Activated CD4-positive, alpha-beta T cell treated with anti-CD3 and anti-CD28 coated beads for 36 hours (primary cell): ENCODE measurements around the gene ATF6. TPM values are rescaled to one million over a fixed set of nuclear protein-coding genes. Genes with fewer than 3 reads are reported as not detected.
A peak's percentile ranks its signal among the peaks of the same experiment; 100 is the strongest.

ENCODE experiments used
- ATAC-seq: fragments of 200-7000 bp; cut with Tn5 transposase; one replicate; pipeline ENCODE4 v1.10.0; 2021; ENCODE audit warnings: mild to moderate bottlenecking, moderate library complexity
- CTCF ChIA-PET: fragments of 350-600 bp; sonication (Branson Sonifier 250); formaldehyde crosslinking; loops from one replicate; lab custom pipeline; 2021; ENCODE audit warnings: antibody characterized with exemption; lab: Charles Lee
- POLR2A ChIA-PET: fragments of 350-600 bp; sonication (Branson Sonifier 250); formaldehyde crosslinking; loops from one replicate; lab custom pipeline; 2021; ENCODE audit warnings: antibody characterized with exemption, inconsistent platforms; lab: Charles Lee
- DNase-seq: peaks from one replicate; pipeline ENCODE4 v3.0.0-alpha.2; 2020
- H3K27ac Mint-ChIP-seq: one replicate; pipeline ENCODE4 v1.8.0; 2021; ENCODE audit warnings: mixed read lengths
- H3K27me3 Mint-ChIP-seq: one replicate; pipeline ENCODE4 v1.8.0; 2021; ENCODE audit warnings: mixed read lengths
- H3K36me3 Mint-ChIP-seq: one replicate; pipeline ENCODE4 v1.8.0; 2021; ENCODE audit warnings: low read depth, mixed read lengths
- H3K4me1 Mint-ChIP-seq: one replicate; pipeline ENCODE4 v1.8.0; 2021; ENCODE audit warnings: mixed read lengths
- H3K4me3 Mint-ChIP-seq: one replicate; pipeline ENCODE4 v1.8.0; 2021; ENCODE audit warnings: mild to moderate bottlenecking, moderate library complexity, mixed read lengths
- H3K9me3 Mint-ChIP-seq: one replicate; pipeline ENCODE4 v1.8.0; 2021; ENCODE audit warnings: low read depth, mixed read lengths
- intact Hi-C, 2 experiments: fragments of 100-400 bp; cut with DNase I in 1 of 2; cut with micrococcal nuclease in 1 of 2; formaldehyde crosslinking; loops; one replicate each; pipeline versions ENCODE4 v1.14.2 to v1.15.1; 2022 to 2024; cut with DNase I, micrococcal nuclease
- total RNA-seq, 2 experiments: library from RNA; stranded (reverse); gene quantifications; one replicate each; pipeline ENCODE4 v1.2.3, GENCODE V29; 2021

ATF6 gene
- total RNA-seq, 2 experiments from 2014 or later, result 23.7 to 31.9 TPM

- intact Hi-C loops, result loop anchor here in 1 of 2 experiments (5.0 kb wide), 1 partner anchor 34 kb away; no protein-coding TSS in a partner anchor
- CTCF ChIA-PET, result interaction anchor here (0.7 to 3.9 kb wide), 4 partner anchors 11 to 249 kb away, joined by 3 to 25 read pairs (median 4); partner anchors contain the start of genes DUSP12 and FCRLB
- peaks cover 19% of the 10 kb centered on the region for H3K4me1 Mint-ChIP-seq
- H3K36me3 Mint-ChIP-seq, result no peaks in the 10 kb centered on the region
- H3K27ac Mint-ChIP-seq, result no peak overlapping the region
- DNase-seq (peak; percentile 57), ATAC-seq (peak; percentile 64)
- no peak overlapping the region for H3K4me3 Mint-ChIP-seq
- H3K27me3 Mint-ChIP-seq, result peaks cover 23% of the 10 kb centered on the region
- H3K9me3 Mint-ChIP-seq, result no peaks in the 10 kb centered on the region
- POLR2A ChIA-PET, result no interaction called here
These were observed 29.7 kb upstream of the ATF6 start for GRCh38 chr1:161736335-161736969.

GRCh38 chr1:161737625-161738024 is 28.5 kb upstream of the ATF6 start:
- POLR2A ChIA-PET, result interaction anchor here (0.6 kb wide), 1 partner anchor 12 kb away, joined by 6 read pairs; no protein-coding TSS in a partner anchor
- CTCF ChIA-PET, result interaction anchor here (0.9 to 3.9 kb wide), 4 partner anchors 12 to 250 kb away, joined by 3 to 25 read pairs (median 5); partner anchors contain the start of genes DUSP12 and FCRLB
- intact Hi-C loops, result loop anchor here in 1 of 2 experiments (5.0 kb wide), 1 partner anchor 35 kb away; no protein-coding TSS in a partner anchor

GRCh38 chr1:161738627-161739287 is 27.4 kb upstream of the ATF6 start:
- DNase-seq (peak; percentile 69), ATAC-seq (peak; percentile 67)
- H3K27me3 Mint-ChIP-seq, result peaks cover 15% of the 10 kb centered on the region
- no peak overlapping the region for H3K4me3 Mint-ChIP-seq
- intact Hi-C loops, result loop anchor here in 1 of 2 experiments (5.0 kb wide), 1 partner anchor 36 kb away; no protein-coding TSS in a partner anchor
- CTCF ChIA-PET, result interaction anchor here (0.6 to 3.9 kb wide), 11 partner anchors 8 to 528 kb away, joined by 3 to 32 read pairs (median 4); partner anchors contain the start of genes DUSP12 and FCRLB
- no peaks in the 10 kb centered on the region for H3K36me3 Mint-ChIP-seq
- H3K27ac Mint-ChIP-seq, result no peak overlapping the region
- H3K4me1 Mint-ChIP-seq, result peaks cover 23% of the 10 kb centered on the region
- no peaks in the 10 kb centered on the region for H3K9me3 Mint-ChIP-seq
- POLR2A ChIA-PET, result no interaction called here

More at GRCh38 chr1:161737625-161738024, 28.5 kb upstream of the ATF6 start:
- no peak for ATAC-seq
- peaks cover 19% of the 10 kb centered on the region for H3K4me1 Mint-ChIP-seq
- no peak overlapping the region for H3K4me3 Mint-ChIP-seq
- H3K27me3 Mint-ChIP-seq, result peaks cover 18% of the 10 kb centered on the region
- H3K9me3 Mint-ChIP-seq, result no peaks in the 10 kb centered on the region
- no peak for DNase-seq
- no peak overlapping the region for H3K27ac Mint-ChIP-seq
- no peaks in the 10 kb centered on the region for H3K36me3 Mint-ChIP-seq

GRCh38 chr1:161739865-161740566 is 26.1 kb upstream of the ATF6 start:
- POLR2A ChIA-PET, result no interaction called here
- ATAC-seq, result no peak

GRCh38 chr1:161740921-161741320 is 25.2 kb upstream of the ATF6 start:
- no peaks in the 10 kb centered on the region for H3K36me3 Mint-ChIP-seq

More at GRCh38 chr1:161739865-161740566, 26.1 kb upstream of the ATF6 start:
- Mint-ChIP-seq H3K4me3 (no peak overlapping the region), H3K36me3 (no peaks in the 10 kb centered on the region), H3K4me1 (peaks cover 34% of the 10 kb centered on the region), H3K27me3 (peaks cover 14% of the 10 kb centered on the region), H3K9me3 (no peaks in the 10 kb centered on the region), H3K27ac (no peak overlapping the region)
- intact Hi-C loops, result loop anchor here (5.0 to 10.0 kb wide), 5 partner anchors 38 to 513 kb away; partner anchors contain the start of genes FCGR3A (in 1 of the 2) and TOMM40L (in 1 of the 2)
- no peak for DNase-seq
- CTCF ChIA-PET, result interaction anchor here (0.7 to 3.9 kb wide), 13 partner anchors 10 to 529 kb away, joined by 3 to 32 read pairs (median 4); partner anchors contain the start of genes DUSP12 and FCRLB

GRCh38 chr1:161743231-161743630 is 22.9 kb upstream of the ATF6 start:
- Mint-ChIP-seq H3K27me3 (peaks cover 15% of the 10 kb centered on the region), H3K4me1 (peaks cover 38% of the 10 kb centered on the region), H3K9me3 (no peaks in the 10 kb centered on the region)

More at GRCh38 chr1:161740921-161741320, 25.2 kb upstream of the ATF6 start:
- ChIA-PET POLR2A (no interaction called here), CTCF (interaction anchor here (0.5 to 3.9 kb wide), 15 partner anchors 8 to 584 kb away, joined by 3 to 32 read pairs (median 5); partner anchors contain the start of gene DUSP12)
- peaks cover 36% of the 10 kb centered on the region for H3K4me1 Mint-ChIP-seq
- intact Hi-C loops, result loop anchor here (1.0 to 10.0 kb wide), 6 partner anchors 94 to 514 kb away; partner anchors contain the start of genes FCGR3A (in 1 of the 2) and TOMM40L (in 1 of the 2)
- no peak for DNase-seq
- H3K27ac Mint-ChIP-seq, result no peak overlapping the region
- H3K4me3 Mint-ChIP-seq, result no peak overlapping the region
- H3K27me3 Mint-ChIP-seq, result peaks cover 20% of the 10 kb centered on the region
- H3K9me3 Mint-ChIP-seq, result no peaks in the 10 kb centered on the region
- no peak for ATAC-seq

GRCh38 chr1:161747801-161748200 is 18.3 kb upstream of the ATF6 start:
- Mint-ChIP-seq H3K36me3 (peaks cover 12% of the 10 kb centered on the region), H3K27ac (no peak overlapping the region), H3K4me3 (no peak overlapping the region), H3K9me3 (no peaks in the 10 kb centered on the region), H3K4me1 (peaks cover 53% of the 10 kb centered on the region), H3K27me3 (peaks cover 9% of the 10 kb centered on the region)
- no peak for ATAC-seq
- intact Hi-C loops, result loop anchor here (5.0 to 10.0 kb wide), 3 partner anchors 123 to 1406 kb away; partner anchors contain the start of genes COPA (in 1 of the 2), FCGR3A (in 1 of the 2) and NCSTN (in 1 of the 2)
- ChIA-PET POLR2A (no interaction called here), CTCF (interaction anchor here (0.7 to 1.4 kb wide), 2 partner anchors 13 to 19 kb away, joined by 3 to 6 read pairs; no protein-coding TSS in a partner anchor)
- no peak for DNase-seq

More at GRCh38 chr1:161743231-161743630, 22.9 kb upstream of the ATF6 start:
- POLR2A ChIA-PET, result no interaction called here
- no peak for DNase-seq
- CTCF ChIA-PET, result interaction anchor here (0.6 to 3.3 kb wide), 6 partner anchors 14 to 1861 kb away, joined by 3 to 13 read pairs (median 6); no protein-coding TSS in a partner anchor
- no peaks in the 10 kb centered on the region for H3K36me3 Mint-ChIP-seq
- no peak overlapping the region for H3K4me3 Mint-ChIP-seq
- H3K27ac Mint-ChIP-seq, result no peak overlapping the region
- ATAC-seq, result no peak
- intact Hi-C loops, result loop anchor here (5.0 to 10.0 kb wide), 4 partner anchors 118 to 516 kb away; partner anchors contain the start of genes FCGR3A (in 1 of the 2) and TOMM40L (in 1 of the 2)

GRCh38 chr1:161749509-161750407 is 16.4 kb upstream of the ATF6 start, which contains the start of gene DUSP12:
TSS of gene DUSP12 (plus strand) at chr1:161749786. CDS start at chr1:161749802, 16 bp downstream.
- peaks cover 43% of the 10 kb centered on the region for H3K4me1 Mint-ChIP-seq

GRCh38 chr1:161763522-161764098 is 2.5 kb upstream of the ATF6 start:
- ATAC-seq, result peak; percentile 53
- no peaks in the 10 kb centered on the region for H3K9me3 Mint-ChIP-seq
- DNase-seq, result peak; percentile 65
- H3K27me3 Mint-ChIP-seq, result no peaks in the 10 kb centered on the region
- intact Hi-C loops, result loop anchor here (1.0 to 10.0 kb wide), 2 partner anchors 271 to 274 kb away; no protein-coding TSS in a partner anchor
- peaks cover 41% of the 10 kb centered on the region for H3K4me1 Mint-ChIP-seq
- CTCF ChIA-PET, result interaction anchor here (0.7 to 3.4 kb wide), 6 partner anchors 8 to 274 kb away, joined by 3 to 28 read pairs (median 16); partner anchors contain the start of gene DUSP12
- H3K4me3 Mint-ChIP-seq, result peak overlapping the region; percentile 44
- H3K27ac Mint-ChIP-seq, result peak overlapping the region; percentile 81
- POLR2A ChIA-PET, result no interaction called here
- H3K36me3 Mint-ChIP-seq, result peaks cover 12% of the 10 kb centered on the region

More at GRCh38 chr1:161749509-161750407, 16.4 kb upstream of the ATF6 start, which contains the start of gene DUSP12:
- DNase-seq (peak; percentile 94), ATAC-seq (peak; percentile 97)
- H3K27me3 Mint-ChIP-seq, result peaks cover 8% of the 10 kb centered on the region
- ChIA-PET POLR2A (interaction anchor here (0.6 to 1.3 kb wide), 5 partner anchors 17 to 105 kb away, joined by 3 to 6 read pairs (median 3); no protein-coding TSS in a partner anchor), CTCF (interaction anchor here (0.6 to 2.8 kb wide), 13 partner anchors 8 to 545 kb away, joined by 3 to 28 read pairs (median 3); no protein-coding TSS in a partner anchor)
- intact Hi-C loops, result loop anchor here (1.0 to 10.0 kb wide), 5 partner anchors 17 to 1407 kb away; partner anchors contain the start of genes ATF6 (in 2 of the 2), COPA (in 1 of the 2), FCGR3A (in 1 of the 2) and NCSTN (in 1 of the 2)
- peak within 1 kb of the TSS; percentile 99 for H3K27ac Mint-ChIP-seq
- peaks cover 27% of the 10 kb centered on the region for H3K36me3 Mint-ChIP-seq
- peak within 1 kb of the TSS; percentile 99 for H3K4me3 Mint-ChIP-seq
- H3K9me3 Mint-ChIP-seq, result peaks cover 3% of the 10 kb centered on the region
